HepG2 (cell line): ENCODE results near the gene TPSAB1. TPM values are rescaled to one million over a fixed set of nuclear protein-coding genes. Genes with fewer than 3 reads are reported as not detected.

Source experiments
- ATAC-seq: fragments of 200-7000 bp; cut with Tn5 transposase; 3 replicates; pipeline ENCODE4 v1.9.1; 2020; ENCODE audit warnings: mild to moderate bottlenecking, moderate library complexity
- BruUV-seq: library from RNA; stranded (reverse); fragments of 400-500 nt; replicated peaks from 2 replicates; lab custom pipeline; 2021; lab: Mats Ljungman, UMichigan
- CTCF ChIA-PET: fragments of 300-600 bp; formaldehyde crosslinking; extraction: SDS; loops from one replicate; lab custom pipeline; 2021; ENCODE audit warnings: low total read pairs, inconsistent platforms, low intra/inter-chr PET ratio; lab: Yijun Ruan, JAX
- POLR2A ChIA-PET: fragments of 350-600 bp; sonication (Branson Sonifier 250); formaldehyde crosslinking; loops from one replicate; lab custom pipeline; 2020; ENCODE audit warnings: antibody characterized with exemption, inconsistent platforms; lab: Yijun Ruan, JAX
- DNase-seq: peaks from one replicate; pipeline ENCODE4 v3.0.0-alpha.2; 2015; ENCODE audit warnings: low spot score
- FAIRE-seq: peaks from 3 replicates; lab custom pipeline; 2011; peaks lifted over from hg19 to GRCh38; lab: Jason Lieb, UNC
- H2AFZ ChIP-seq: one replicate; pipeline ENCODE4 v1.6.1; 2011; ENCODE audit warnings: low read length, inconsistent platforms
- H3K27ac ChIP-seq: fragments of 300-600 bp; 3 replicates; pipeline ENCODE4 v1.8.0; 2011; ENCODE audit warnings: mixed run types, mild to moderate bottlenecking, mixed read lengths, low read length, inconsistent platforms; ENCODE audit not compliant: insufficient read depth; ENCODE audit errors: extremely low read length
- H3K27me3 ChIP-seq, 2 experiments: fragments of 200-600 bp in 1 of 2; 2 replicates in 1 of 2; 3 replicates in 1 of 2; pipeline versions ENCODE4 v1.6.0 to v1.8.0; 2011; ENCODE audit warnings: low read length in 2 of 2, mild to moderate bottlenecking in 2 of 2, moderate library complexity in 2 of 2, inconsistent platforms in 1 of 2; ENCODE audit not compliant: insufficient read depth in 2 of 2, control insufficient read depth in 1 of 2
- H3K36me3 ChIP-seq, 2 experiments: fragments of 200-600 bp in 1 of 2; replicated peaks in 1 of 2; 2 replicates in 1 of 2; 3 replicates in 1 of 2; pipeline versions ENCODE4 v1.5.1 to v1.8.0; 2011; ENCODE audit warnings: low read length in 2 of 2, inconsistent platforms in 1 of 2; ENCODE audit not compliant: insufficient read depth in 2 of 2, control insufficient read depth in 1 of 2
- H3K4me1 ChIP-seq: 2 replicates; pipeline ENCODE4 v1.5.1; 2012; ENCODE audit warnings: low read length, inconsistent platforms; ENCODE audit not compliant: insufficient read depth
- H3K4me2 ChIP-seq: 2 replicates; pipeline ENCODE4 v1.6.0; 2011; ENCODE audit warnings: low read depth, low read length, inconsistent platforms
- H3K4me3 ChIP-seq, 3 experiments: fragments of 200-600 bp in 1 of 3; sonication (generic), shearing (Covaris generic) in 1 of 3; replicated peaks in 1 of 3; 2 replicates each; pipeline ENCODE4 v1.5.1; 2011 to 2016; ENCODE audit warnings: low read length in 3 of 3, inconsistent platforms in 2 of 3, low read depth in 2 of 3, mild to moderate bottlenecking in 2 of 3, control low read depth in 1 of 3, mixed read lengths in 1 of 3; ENCODE audit not compliant: insufficient read depth in 1 of 3
- H3K79me2 ChIP-seq: one replicate; pipeline ENCODE4 v1.6.1; 2011; ENCODE audit warnings: low read length, inconsistent platforms; ENCODE audit not compliant: insufficient read depth
- H3K9ac ChIP-seq: 2 replicates; pipeline ENCODE4 v1.6.0; 2011; ENCODE audit warnings: mild to moderate bottlenecking, low read depth, low read length, inconsistent platforms; ENCODE audit not compliant: insufficient read depth
- H3K9me3 ChIP-seq: 2 replicates; pipeline ENCODE4 v1.5.1; 2012; ENCODE audit warnings: mild to moderate bottlenecking, low read length
- H4K20me1 ChIP-seq: 2 replicates; pipeline ENCODE4 v1.6.0; 2011; ENCODE audit warnings: inconsistent platforms, mild to moderate bottlenecking, low read length, moderate library complexity; ENCODE audit not compliant: insufficient read depth
- CEBPG ChIP-seq: IDR thresholded peaks from 2 replicates; pipeline ENCODE4 v1.6.1; 2016
- GABPB1 ChIP-seq: IDR thresholded peaks from 2 replicates; pipeline ENCODE4 v1.6.1; 2016; ENCODE audit warnings: mild to moderate bottlenecking, missing genetic modification reagents, moderate library complexity, missing compliant biosample characterization
- HMG20A ChIP-seq: IDR thresholded peaks from 2 replicates; pipeline ENCODE4 v1.6.1; 2016; ENCODE audit warnings: borderline replicate concordance
- MIER3 ChIP-seq: IDR thresholded peaks from 2 replicates; pipeline ENCODE4 v1.6.1; 2016; ENCODE audit warnings: missing compliant biosample characterization, borderline replicate concordance
- NCOR1 ChIP-seq: fragments of 200-600 bp; sonication (generic); IDR thresholded peaks from 2 replicates; pipeline ENCODE4 v1.7.0; 2017; ENCODE audit warnings: antibody characterized with exemption, low read length, borderline replicate concordance
- TRIM24 ChIP-seq: sonication (generic); formaldehyde crosslinking; IDR thresholded peaks from 2 replicates; pipeline ENCODE4 v1.8.0; 2022; ENCODE audit warnings: mild to moderate bottlenecking, missing genetic modification reagents
- ZNF431 ChIP-seq: sonication (generic); formaldehyde crosslinking; IDR thresholded peaks from 2 replicates; pipeline ENCODE4 v1.9.0; 2022; ENCODE audit warnings: missing genetic modification reagents, low read depth, mild to moderate bottlenecking, borderline replicate concordance
- ZNF589 ChIP-seq: sonication (generic); formaldehyde crosslinking; conservative IDR thresholded peaks from 2 replicates; pipeline ENCODE4 v1.8.0; 2022; ENCODE audit warnings: mild to moderate bottlenecking, moderate library complexity, missing genetic modification reagents
- WGBS: methylation state at CpG from one replicate; pipeline ENCODE4 v1.1.6; 2017; ENCODE audit warnings: low lambda C conversion rate; 5-methylcytosine and 5-hydroxymethylcytosine counted together
- in situ Hi-C: cut with HindIII; loops from 2 replicates; pipeline ENCODE4 v1.10.0; 2017; ENCODE audit warnings: low pct_unique_long_range_greater_than_20kb; ENCODE audit not compliant: extremely low pct_ligation_motif_present
- intact Hi-C: fragments of 100-400 bp; cut with micrococcal nuclease; formaldehyde crosslinking; loops from one replicate; pipeline ENCODE4 v1.10.0; 2022; ENCODE audit not compliant: unreplicated experiment
- polyA plus RNA-seq, 8 experiments: library from polyadenylated mRNA; depleted of rRNA in 3 of 8; stranded (reverse) in 7 of 8; unstranded in 1 of 8; fragments of >200 nt; fragmentation: Illumina TruSeq in 4 of 8; extraction: Trizol in 4 of 8; gene quantifications; 2 replicates each; pipeline versions ENCODE4 v1.2.1 to v1.2.3, GENCODE V29; 2011 to 2016; ENCODE audit warnings: low read depth in 4 of 8, missing spikeins in 1 of 8, mixed read lengths in 1 of 8; ENCODE audit not compliant: insufficient read depth in 1 of 8
- total RNA-seq, 5 experiments: library from RNA; depleted of rRNA; stranded (reverse); fragments of >200 nt; fragmentation: Illumina TruSeq; extraction: Trizol; gene quantifications; 2 replicates each; pipeline ENCODE4 v1.2.3, GENCODE V29; 2016; ENCODE audit warnings: low read depth in 1 of 5
- TF ChIP-seq, protein P1 (sequence below): sonication (generic); formaldehyde crosslinking; IDR thresholded peaks from 2 replicates; pipeline ENCODE4 v1.4.0; 2020; ENCODE audit warnings: missing genetic modification reagents, borderline replicate concordance
- TF ChIP-seq, protein P2 (sequence below): sonication (generic); formaldehyde crosslinking; IDR thresholded peaks from 2 replicates; pipeline ENCODE4 v1.4.0; 2020; ENCODE audit warnings: missing genetic modification reagents
- TF ChIP-seq, protein P3 (sequence below): sonication (generic); formaldehyde crosslinking; IDR thresholded peaks from 2 replicates; pipeline ENCODE4 v1.4.0; 2020; ENCODE audit warnings: missing genetic modification reagents, mild to moderate bottlenecking, borderline replicate concordance
- TF ChIP-seq, protein P4 (sequence below): sonication (generic); formaldehyde crosslinking; IDR thresholded peaks from 2 replicates; pipeline ENCODE4 v1.4.0; 2020; ENCODE audit warnings: missing genetic modification reagents

Gene TPSAB1
- total and polyA plus RNA-seq, 2 of the 13 experiments (the other 11 are each of a cell fraction or from before 2014, with no cell fraction given): 0.12 TPM; not detected in 1

DNA sequence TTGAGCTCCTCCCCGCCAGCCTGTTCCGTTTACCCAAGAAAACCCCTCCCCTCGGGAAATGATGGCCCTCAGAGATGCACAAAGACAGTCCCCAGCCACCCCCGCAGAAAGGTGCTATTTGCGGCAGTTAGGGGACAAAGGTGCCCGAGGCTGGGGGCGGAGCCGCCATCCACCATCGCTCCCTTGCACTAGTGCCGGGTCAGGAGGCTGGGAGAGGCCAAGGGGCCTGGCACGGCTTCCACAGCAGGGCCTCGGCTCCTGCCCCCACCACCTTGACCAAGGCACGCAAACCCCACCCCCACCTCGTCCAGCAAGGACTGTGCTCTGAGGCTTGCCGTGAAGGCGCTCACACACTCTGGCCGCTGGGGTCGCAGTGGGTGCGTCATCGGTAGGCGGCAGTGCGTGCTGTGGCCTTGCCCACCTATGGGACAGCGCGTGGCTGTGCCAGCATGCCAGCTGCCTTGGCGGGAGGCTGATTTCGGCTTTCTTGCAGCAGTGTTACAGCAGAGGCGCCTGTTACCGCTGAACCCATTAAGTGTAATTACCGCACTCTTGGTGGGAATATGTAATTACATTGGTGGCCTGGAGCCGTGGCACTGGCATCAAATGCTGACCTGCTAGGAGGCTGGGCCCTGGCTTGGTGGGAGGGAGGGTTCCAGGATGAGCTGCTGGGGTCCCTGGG lies 47.2 kb upstream of the TPSAB1 start:
- Histone ChIP-seq H3K4me1 (peaks cover 26% of the 10 kb centered on the region), H3K4me2 (no peak overlapping the region), H4K20me1 (peaks cover 35% of the 10 kb centered on the region; the same call in 1 of the 2 replicates), H3K36me3 (no peaks in the 10 kb centered on the region), H3K27me3 (peaks cover 2 to 33% of the 10 kb centered on the region in 2 experiments; a peak in 4 of 5 replicates), H3K27ac (no peak overlapping the region), H3K9ac (no peak overlapping the region), H2AFZ (no peak overlapping the region), H3K9me3 (no peaks in the 10 kb centered on the region), H3K4me3 (no peak overlapping the region), H3K79me2 (no peaks in the 10 kb centered on the region)
- in situ Hi-C loops: no loop called here
- DNase-seq: peak; percentile 19
- CTCF ChIA-PET: interaction anchor here (1.7 kb wide), 1 partner anchor 9 kb away, joined by 6 read pairs; no protein-coding TSS in a partner anchor
- intact Hi-C loops: no loop called here
- WGBS: 53% methylated on average over 10 of the region's 30 CpGs
- BruUV-seq: no TSS peak
- peak; percentile 11 for ATAC-seq
- FAIRE-seq: no peak
- POLR2A ChIA-PET: no interaction called here
- TF ChIP-seq GABPB1 (CRISPR knock-in tag) (0 out of 2 replicates have a peak, but pooled peaks have one; percentile 15), MIER3 (CRISPR knock-in tag) (no peak), ZNF589 (CRISPR knock-in tag) (no peak), HMG20A (no peak), ZNF431 (CRISPR knock-in tag) (no peak), CEBPG (CRISPR knock-in tag) (no peak), TRIM24 (CRISPR knock-in tag) (no peak), NCOR1 (no peak)
- TF ChIP-seq, protein P1, sequence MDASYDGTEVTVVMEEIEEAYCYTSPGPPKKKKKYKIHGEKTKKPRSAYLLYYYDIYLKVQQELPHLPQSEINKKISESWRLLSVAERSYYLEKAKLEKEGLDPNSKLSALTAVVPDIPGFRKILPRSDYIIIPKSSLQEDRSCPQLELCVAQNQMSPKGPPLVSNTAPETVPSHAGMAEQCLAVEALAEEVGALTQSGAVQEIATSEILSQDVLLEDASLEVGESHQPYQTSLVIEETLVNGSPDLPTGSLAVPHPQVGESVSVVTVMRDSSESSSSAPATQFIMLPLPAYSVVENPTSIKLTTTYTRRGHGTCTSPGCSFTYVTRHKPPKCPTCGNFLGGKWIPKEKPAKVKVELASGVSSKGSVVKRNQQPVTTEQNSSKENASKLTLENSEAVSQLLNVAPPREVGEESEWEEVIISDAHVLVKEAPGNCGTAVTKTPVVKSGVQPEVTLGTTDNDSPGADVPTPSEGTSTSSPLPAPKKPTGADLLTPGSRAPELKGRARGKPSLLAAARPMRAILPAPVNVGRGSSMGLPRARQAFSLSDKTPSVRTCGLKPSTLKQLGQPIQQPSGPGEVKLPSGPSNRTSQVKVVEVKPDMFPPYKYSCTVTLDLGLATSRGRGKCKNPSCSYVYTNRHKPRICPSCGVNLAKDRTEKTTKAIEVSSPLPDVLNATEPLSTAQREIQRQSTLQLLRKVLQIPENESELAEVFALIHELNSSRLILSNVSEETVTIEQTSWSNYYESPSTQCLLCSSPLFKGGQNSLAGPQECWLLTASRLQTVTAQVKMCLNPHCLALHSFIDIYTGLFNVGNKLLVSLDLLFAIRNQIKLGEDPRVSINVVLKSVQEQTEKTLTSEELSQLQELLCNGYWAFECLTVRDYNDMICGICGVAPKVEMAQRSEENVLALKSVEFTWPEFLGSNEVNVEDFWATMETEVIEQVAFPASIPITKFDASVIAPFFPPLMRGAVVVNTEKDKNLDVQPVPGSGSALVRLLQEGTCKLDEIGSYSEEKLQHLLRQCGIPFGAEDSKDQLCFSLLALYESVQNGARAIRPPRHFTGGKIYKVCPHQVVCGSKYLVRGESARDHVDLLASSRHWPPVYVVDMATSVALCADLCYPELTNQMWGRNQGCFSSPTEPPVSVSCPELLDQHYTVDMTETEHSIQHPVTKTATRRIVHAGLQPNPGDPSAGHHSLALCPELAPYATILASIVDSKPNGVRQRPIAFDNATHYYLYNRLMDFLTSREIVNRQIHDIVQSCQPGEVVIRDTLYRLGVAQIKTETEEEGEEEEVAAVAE: no peak
- TF ChIP-seq, protein P2, sequence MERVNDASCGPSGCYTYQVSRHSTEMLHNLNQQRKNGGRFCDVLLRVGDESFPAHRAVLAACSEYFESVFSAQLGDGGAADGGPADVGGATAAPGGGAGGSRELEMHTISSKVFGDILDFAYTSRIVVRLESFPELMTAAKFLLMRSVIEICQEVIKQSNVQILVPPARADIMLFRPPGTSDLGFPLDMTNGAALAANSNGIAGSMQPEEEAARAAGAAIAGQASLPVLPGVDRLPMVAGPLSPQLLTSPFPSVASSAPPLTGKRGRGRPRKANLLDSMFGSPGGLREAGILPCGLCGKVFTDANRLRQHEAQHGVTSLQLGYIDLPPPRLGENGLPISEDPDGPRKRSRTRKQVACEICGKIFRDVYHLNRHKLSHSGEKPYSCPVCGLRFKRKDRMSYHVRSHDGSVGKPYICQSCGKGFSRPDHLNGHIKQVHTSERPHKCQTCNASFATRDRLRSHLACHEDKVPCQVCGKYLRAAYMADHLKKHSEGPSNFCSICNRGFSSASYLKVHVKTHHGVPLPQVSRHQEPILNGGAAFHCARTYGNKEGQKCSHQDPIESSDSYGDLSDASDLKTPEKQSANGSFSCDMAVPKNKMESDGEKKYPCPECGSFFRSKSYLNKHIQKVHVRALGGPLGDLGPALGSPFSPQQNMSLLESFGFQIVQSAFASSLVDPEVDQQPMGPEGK (CRISPR knock-in tag): 0 out of 2 replicates have a peak, but pooled peaks have one; percentile 15
- TF ChIP-seq, protein P3, sequence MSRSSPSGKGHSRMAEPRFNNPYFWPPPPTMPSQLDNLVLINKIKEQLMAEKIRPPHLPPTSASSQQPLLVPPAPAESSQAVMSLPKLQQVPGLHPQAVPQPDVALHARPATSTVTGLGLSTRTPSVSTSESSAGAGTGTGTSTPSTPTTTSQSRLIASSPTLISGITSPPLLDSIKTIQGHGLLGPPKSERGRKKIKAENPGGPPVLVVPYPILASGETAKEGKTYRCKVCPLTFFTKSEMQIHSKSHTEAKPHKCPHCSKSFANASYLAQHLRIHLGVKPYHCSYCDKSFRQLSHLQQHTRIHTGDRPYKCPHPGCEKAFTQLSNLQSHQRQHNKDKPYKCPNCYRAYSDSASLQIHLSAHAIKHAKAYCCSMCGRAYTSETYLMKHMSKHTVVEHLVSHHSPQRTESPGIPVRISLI (CRISPR knock-in tag): no peak
- TF ChIP-seq, protein P4, sequence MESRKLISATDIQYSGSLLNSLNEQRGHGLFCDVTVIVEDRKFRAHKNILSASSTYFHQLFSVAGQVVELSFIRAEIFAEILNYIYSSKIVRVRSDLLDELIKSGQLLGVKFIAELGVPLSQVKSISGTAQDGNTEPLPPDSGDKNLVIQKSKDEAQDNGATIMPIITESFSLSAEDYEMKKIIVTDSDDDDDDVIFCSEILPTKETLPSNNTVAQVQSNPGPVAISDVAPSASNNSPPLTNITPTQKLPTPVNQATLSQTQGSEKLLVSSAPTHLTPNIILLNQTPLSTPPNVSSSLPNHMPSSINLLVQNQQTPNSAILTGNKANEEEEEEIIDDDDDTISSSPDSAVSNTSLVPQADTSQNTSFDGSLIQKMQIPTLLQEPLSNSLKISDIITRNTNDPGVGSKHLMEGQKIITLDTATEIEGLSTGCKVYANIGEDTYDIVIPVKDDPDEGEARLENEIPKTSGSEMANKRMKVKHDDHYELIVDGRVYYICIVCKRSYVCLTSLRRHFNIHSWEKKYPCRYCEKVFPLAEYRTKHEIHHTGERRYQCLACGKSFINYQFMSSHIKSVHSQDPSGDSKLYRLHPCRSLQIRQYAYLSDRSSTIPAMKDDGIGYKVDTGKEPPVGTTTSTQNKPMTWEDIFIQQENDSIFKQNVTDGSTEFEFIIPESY (CRISPR knock-in tag): peak; percentile 94
